DMS79 (cell line): ENCODE results near the gene MEGF11.

Experiments used
- DNase-seq: peaks from one replicate; lab custom pipeline; 2025; lab: John Stamatoyannopoulos, UW

The MEGF11 gene

GRCh38 chr15:66170042-66170441, 83.5 kb downstream of the MEGF11 start:
- DNase-seq = no peak

- no peak for DNase-seq
Observed at GRCh38 chr15:66169625-66170024, 83.9 kb downstream of the MEGF11 start.

- no peak for DNase-seq
Observed at GRCh38 chr15:66169023-66169422, 84.5 kb downstream of the MEGF11 start.

- no peak for DNase-seq
Observed at GRCh38 chr15:66167854-66168253, 85.7 kb downstream of the MEGF11 start.

GRCh38 chr15:66165856-66166255, 87.7 kb downstream of the MEGF11 start:
- no peak for DNase-seq

- DNase-seq = no peak
Observed at GRCh38 chr15:66164788-66165187, 88.8 kb downstream of the MEGF11 start.

- DNase-seq = no peak
Observed at GRCh38 chr15:66163553-66163952, 90.0 kb downstream of the MEGF11 start.

- DNase-seq = no peak
Observed at GRCh38 chr15:66162286-66162685, 91.3 kb downstream of the MEGF11 start.

GRCh38 chr15:66161575-66162118, 91.9 kb downstream of the MEGF11 start:
- no peak for DNase-seq

GRCh38 chr15:66161108-66161507, 92.4 kb downstream of the MEGF11 start:
- no peak for DNase-seq

GRCh38 chr15:66157507-66157906, 96.0 kb downstream of the MEGF11 start:
- no peak for DNase-seq

GRCh38 chr15:66156310-66156975, 97.1 kb downstream of the MEGF11 start:
- DNase-seq = no peak

- DNase-seq = no peak
Observed at GRCh38 chr15:66155065-66155464, 98.5 kb downstream of the MEGF11 start.

GRCh38 chr15:66154581-66154980, 99.0 kb downstream of the MEGF11 start:
- peak; percentile 50 for DNase-seq

GRCh38 chr15:66153549-66154415, 99.8 kb downstream of the MEGF11 start:
- DNase-seq = no peak

- DNase-seq = no peak
Observed at GRCh38 chr15:66152650-66153049, 100.9 kb downstream of the MEGF11 start.

GRCh38 chr15:66151809-66152208, 101.7 kb downstream of the MEGF11 start:
- DNase-seq = peak; percentile 15

- no peak for DNase-seq
Observed at GRCh38 chr15:66149871-66150270, 103.7 kb downstream of the MEGF11 start.

- no peak for DNase-seq
Observed at GRCh38 chr15:66148187-66148586, 105.4 kb downstream of the MEGF11 start.

GRCh38 chr15:66147440-66147839, 106.1 kb downstream of the MEGF11 start:
- DNase-seq = no peak

- no peak for DNase-seq
Observed at GRCh38 chr15:66145726-66146182, 107.8 kb downstream of the MEGF11 start.

- DNase-seq = no peak
Observed at GRCh38 chr15:66144978-66145725, 108.4 kb downstream of the MEGF11 start.
